GM19193 (cell line): ENCODE results near the gene SLC5A5.

Source experiments
- POLR2A ChIP-seq: IDR thresholded peaks from 4 replicates; pipeline ENCODE4 v1.6.1; 2011; ENCODE audit not compliant: insufficient read depth, insufficient read length; ENCODE audit errors: extremely low read depth

The SLC5A5 gene

GRCh38 chr19:17929056-17929455 lies 57.3 kb downstream of the SLC5A5 start:
- no peak for TF ChIP-seq POLR2A

- TF ChIP-seq POLR2A: no peak
Observed at GRCh38 chr19:17931532-17932191, 59.9 kb downstream of the SLC5A5 start.

GRCh38 chr19:17932485-17933338 lies 61.0 kb downstream of the SLC5A5 start, which contains the start of gene CCDC124:
TSS of gene CCDC124 (plus strand) at chr19:17933015. CDS start at chr19:17936421, 3,406 bp downstream.
- TF ChIP-seq POLR2A: peak; percentile 76

- TF ChIP-seq POLR2A: no peak
Observed at GRCh38 chr19:17933414-17934129, 61.8 kb downstream of the SLC5A5 start.

GRCh38 chr19:17936379-17936778 lies 64.6 kb downstream of the SLC5A5 start:
- no peak for TF ChIP-seq POLR2A

GRCh38 chr19:17937371-17937900 lies 65.7 kb downstream of the SLC5A5 start:
- TF ChIP-seq POLR2A: no peak

GRCh38 chr19:17938092-17938845 lies 66.5 kb downstream of the SLC5A5 start:
- no peak for TF ChIP-seq POLR2A

GRCh38 chr19:17942181-17942580 lies 70.4 kb downstream of the SLC5A5 start:
- TF ChIP-seq POLR2A: no peak

- TF ChIP-seq POLR2A: no peak
Observed at GRCh38 chr19:17942582-17943273, 71.0 kb downstream of the SLC5A5 start.

GRCh38 chr19:17943274-17944221 lies 71.8 kb downstream of the SLC5A5 start:
- no peak for TF ChIP-seq POLR2A

GRCh38 chr19:17944301-17944700 lies 72.6 kb downstream of the SLC5A5 start:
- no peak for TF ChIP-seq POLR2A
